ENCODE measurements around the gene GPR78.

DNA sequence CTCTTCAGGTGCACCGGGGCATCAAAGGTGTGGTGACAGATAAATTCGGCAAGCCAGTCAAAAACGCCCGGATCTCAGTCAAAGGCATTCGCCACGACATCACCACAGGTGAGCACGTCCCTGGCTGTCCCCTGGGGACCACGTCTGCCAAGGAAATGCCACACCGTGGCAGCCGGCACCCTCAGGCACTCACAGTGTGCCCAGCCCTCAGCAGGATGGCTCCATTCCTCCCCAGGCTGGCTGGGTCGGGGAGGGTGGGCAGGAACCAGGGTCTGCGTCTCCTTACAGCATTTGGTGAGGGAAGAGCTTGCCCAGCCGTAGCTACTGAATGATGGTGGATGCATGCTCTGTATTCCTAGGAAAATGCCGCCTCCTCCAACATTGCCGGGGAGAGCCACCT is 38.2 kb downstream of the GPR78 start:
- TF ChIP-seq EZH2 (IDR thresholded peaks at IDR 0.05; ENCODE audit: low read length) (no peak), CTCF (optimal IDR thresholded peaks at IDR 0.05 in 1 of 3, IDR thresholded peaks at IDR 0.05 in 1 of 3, conservative IDR thresholded peaks at IDR 0.05 in 1 of 3; ENCODE audit: extremely low read depth in 1 of 3, insufficient read depth in 2 of 3, low read length in 3 of 3) (no peak)
